Fibroblast of lung (primary cell): Measurements from ENCODE around the gene CORO2A. TPM values are rescaled to one million over a fixed set of nuclear protein-coding genes. Genes with fewer than 3 reads are reported as not detected.

ENCODE experiments used
- DNase-seq, 2 donors: peaks; one replicate each; pipeline versions ENCODE4 v3.0.0 to v3.0.0-alpha.2; 2010; ENCODE audit warnings: low read depth in 2 of 2
- H2AFZ ChIP-seq: 2 replicates; pipeline ENCODE4 v1.5.1; 2012; ENCODE audit warnings: low read length, control low read depth, inconsistent platforms
- H3K27ac ChIP-seq: 2 replicates; pipeline ENCODE4 v1.5.1; 2011; ENCODE audit warnings: low read length, control low read depth; ENCODE audit not compliant: insufficient read depth
- H3K27me3 ChIP-seq: 2 replicates; pipeline ENCODE4 v1.5.1; 2011; ENCODE audit warnings: mild to moderate bottlenecking, low read length; ENCODE audit not compliant: control insufficient read depth, insufficient read depth
- H3K36me3 ChIP-seq: 2 replicates; pipeline ENCODE4 v1.5.1; 2011; ENCODE audit warnings: low read length; ENCODE audit not compliant: control insufficient read depth, insufficient read depth
- H3K4me1 ChIP-seq: 2 replicates; pipeline ENCODE4 v1.5.1; 2011; ENCODE audit warnings: low read length; ENCODE audit not compliant: control insufficient read depth, insufficient read depth; ENCODE audit errors: extremely low read depth
- H3K4me2 ChIP-seq: 2 replicates; pipeline ENCODE4 v1.5.1; 2011; ENCODE audit warnings: low read length, control low read depth; ENCODE audit not compliant: insufficient read depth; ENCODE audit errors: extremely low read depth
- H3K4me3 ChIP-seq, 4 experiments: fragments of 200-600 bp in 1 of 4; sonication (generic) in 1 of 4; replicated peaks in 1 of 4; 2 replicates each; pipeline ENCODE4 v1.5.1; 2011 to 2016; ENCODE audit warnings: low read length in 4 of 4, low read depth in 3 of 4, mild to moderate bottlenecking in 3 of 4, control low read depth in 2 of 4, inconsistent platforms in 1 of 4, mixed read lengths in 1 of 4; ENCODE audit not compliant: insufficient read depth in 1 of 4; ENCODE audit errors: control extremely low read depth in 1 of 4
- H3K79me2 ChIP-seq: 2 replicates; pipeline ENCODE4 v1.5.1; 2012; ENCODE audit warnings: mild to moderate bottlenecking, low read length, inconsistent platforms; ENCODE audit not compliant: control insufficient read depth, insufficient read depth
- H3K9ac ChIP-seq: 2 replicates; pipeline ENCODE4 v1.5.1; 2011; ENCODE audit warnings: mild to moderate bottlenecking, low read length, control low read depth; ENCODE audit not compliant: insufficient read depth
- H3K9me3 ChIP-seq: 2 replicates; pipeline ENCODE4 v1.5.1; 2012; ENCODE audit warnings: low read depth, low read length; ENCODE audit not compliant: control insufficient read depth, insufficient read depth
- H4K20me1 ChIP-seq: 2 replicates; pipeline ENCODE4 v1.5.1; 2011; ENCODE audit warnings: low read length; ENCODE audit not compliant: control insufficient read depth, insufficient read depth; ENCODE audit errors: extremely low read depth
- CTCF ChIP-seq, 2 donors: IDR thresholded peaks in 1 of 2; conservative IDR thresholded peaks in 1 of 2; 1 replicate in 1 of 2; 2 replicates in 1 of 2; pipeline ENCODE4 v1.5.1; 2011 to 2012; ENCODE audit warnings: low read length in 2 of 2, control low read depth in 1 of 2, inconsistent platforms in 1 of 2, low read depth in 1 of 2, mild to moderate bottlenecking in 1 of 2
- EZH2 ChIP-seq: IDR thresholded peaks from 2 replicates; pipeline ENCODE4 v1.5.1; 2012; ENCODE audit warnings: low read length, control low read depth, mild to moderate bottlenecking; ENCODE audit errors: missing control alignments
- polyA plus RNA-seq, 2 donors: library from polyadenylated mRNA; depleted of rRNA in 1 of 2; stranded (reverse) in 1 of 2; unstranded in 1 of 2; fragments of >200 nt; gene quantifications; 2 replicates each; pipeline ENCODE4 v1.2.1, GENCODE V29; 2011 to 2012; ENCODE audit warnings: missing spikeins in 1 of 2
- total RNA-seq: library from RNA; depleted of rRNA; stranded (reverse); fragments of >200 nt; gene quantifications from 2 replicates; pipeline ENCODE4 v1.2.1, GENCODE V29; 2014

CORO2A gene
- total and polyA plus RNA-seq, 2 donors (not counting 1 experiment from before 2014, with no cell fraction given), result 0.11 to 0.50 TPM

DNA sequence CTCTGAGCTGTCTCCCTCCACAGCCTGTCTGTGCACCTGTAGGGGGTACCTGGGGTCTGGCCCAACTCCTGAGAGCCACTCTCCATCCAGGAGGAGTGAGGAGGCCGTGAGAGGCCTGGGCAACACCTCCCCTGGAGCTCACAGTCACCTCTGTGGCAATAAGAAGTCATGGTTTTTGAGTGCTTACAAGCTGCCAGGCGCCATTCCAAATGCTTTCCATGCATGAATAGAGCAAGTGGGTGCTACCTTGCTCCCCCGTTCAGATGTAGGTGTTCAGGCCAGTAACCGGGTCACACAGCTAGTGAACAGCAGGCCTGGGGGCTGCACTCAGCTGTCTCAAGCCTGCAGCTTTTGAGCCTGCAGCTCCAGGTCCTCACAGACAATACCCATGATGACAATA is 30.6 kb downstream of the CORO2A start:
- Histone ChIP-seq H3K36me3 (no peaks in the 10 kb centered on the region), H3K79me2 (no peaks in the 10 kb centered on the region), H3K9me3 (no peaks in the 10 kb centered on the region), H3K9ac (no peak overlapping the region), H3K4me1 (no peaks in the 10 kb centered on the region), H2AFZ (no peak overlapping the region), H3K4me2 (no peak overlapping the region), H4K20me1 (no peaks in the 10 kb centered on the region), H3K27ac (no peak overlapping the region), H3K4me3 (no peak overlapping the region), H3K27me3 (peaks cover 8% of the 10 kb centered on the region)
- no peak for DNase-seq
- no peak for TF ChIP-seq EZH2
- TF ChIP-seq CTCF (conservative IDR thresholded peaks at IDR 0.05 in 1 of 2, IDR thresholded peaks at IDR 0.05 in 1 of 2; ENCODE audit: low read depth in 1 of 2, low read length in 2 of 2), result no peak

DNA sequence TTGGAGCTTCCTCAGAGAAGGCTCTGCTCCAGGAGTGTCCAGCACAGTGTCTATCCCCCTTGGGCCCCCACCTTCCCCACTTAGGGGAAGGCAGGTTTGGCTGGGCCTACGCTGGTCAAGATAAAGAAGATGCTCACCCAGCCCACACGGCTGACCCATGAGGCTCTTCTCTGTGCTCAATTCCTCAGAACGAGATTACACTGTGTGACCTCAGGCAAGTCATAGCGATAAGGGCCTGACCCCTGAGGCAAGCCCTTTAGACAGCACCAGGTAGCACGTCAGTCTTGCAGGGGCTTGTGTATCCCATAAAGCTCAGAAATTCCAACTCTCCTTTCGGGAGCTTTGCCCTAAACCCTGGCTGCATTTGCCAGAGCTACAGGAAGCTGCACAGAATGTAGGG is 32.6 kb downstream of the CORO2A start:
- peaks cover 5% of the 10 kb centered on the region for H3K27me3 ChIP-seq
- DNase-seq, result no peak
- TF ChIP-seq CTCF (conservative IDR thresholded peaks at IDR 0.05 in 1 of 2, IDR thresholded peaks at IDR 0.05 in 1 of 2; ENCODE audit: low read depth in 1 of 2, low read length in 2 of 2) (no peak), EZH2 (no peak)
- no peak overlapping the region for H3K4me3 ChIP-seq
- no peak overlapping the region for H3K9ac ChIP-seq
- no peak overlapping the region for H3K27ac ChIP-seq
- H3K4me1 ChIP-seq, result no peaks in the 10 kb centered on the region
- no peak overlapping the region for H2AFZ ChIP-seq
- H3K4me2 ChIP-seq, result no peak overlapping the region
- H3K9me3 ChIP-seq, result no peaks in the 10 kb centered on the region
- no peaks in the 10 kb centered on the region for H3K79me2 ChIP-seq
- H4K20me1 ChIP-seq, result no peaks in the 10 kb centered on the region
- H3K36me3 ChIP-seq, result no peaks in the 10 kb centered on the region

- no peak overlapping the region for H3K9ac ChIP-seq
- no peaks in the 10 kb centered on the region for H4K20me1 ChIP-seq
- no peak overlapping the region for H3K4me2 ChIP-seq
- DNase-seq, result no peak
- no peaks in the 10 kb centered on the region for H3K4me1 ChIP-seq
- H2AFZ ChIP-seq, result no peak overlapping the region
- no peak overlapping the region for H3K27ac ChIP-seq
- H3K79me2 ChIP-seq, result no peaks in the 10 kb centered on the region
- H3K9me3 ChIP-seq, result no peaks in the 10 kb centered on the region
- H3K27me3 ChIP-seq, result peaks cover 4% of the 10 kb centered on the region
- no peak overlapping the region for H3K4me3 ChIP-seq
- H3K36me3 ChIP-seq, result no peaks in the 10 kb centered on the region
- TF ChIP-seq CTCF (conservative IDR thresholded peaks at IDR 0.05 in 1 of 2, IDR thresholded peaks at IDR 0.05 in 1 of 2; ENCODE audit: low read depth in 1 of 2, low read length in 2 of 2), result no peak
- TF ChIP-seq EZH2, result no peak
Observed at GRCh38 chr9:98159301-98159700, 33.1 kb downstream of the CORO2A start.
